B cell (primary cell): ENCODE results near the gene SH2D5.

Source experiments
- EZH2 ChIP-seq: IDR thresholded peaks from 2 replicates; pipeline ENCODE4 v1.6.1; 2012; ENCODE audit warnings: borderline replicate concordance, low read depth, mild to moderate bottlenecking, moderate library complexity, low read length; ENCODE audit not compliant: insufficient read depth, poor library complexity, severe bottlenecking
- TF ChIP-seq, protein P1 (sequence below): fragments of 200-600 bp; IDR thresholded peaks from one replicate; pipeline ENCODE4 v1.8.0; 2022; ENCODE audit warnings: antibody characterized with exemption, mild to moderate bottlenecking

DNA sequence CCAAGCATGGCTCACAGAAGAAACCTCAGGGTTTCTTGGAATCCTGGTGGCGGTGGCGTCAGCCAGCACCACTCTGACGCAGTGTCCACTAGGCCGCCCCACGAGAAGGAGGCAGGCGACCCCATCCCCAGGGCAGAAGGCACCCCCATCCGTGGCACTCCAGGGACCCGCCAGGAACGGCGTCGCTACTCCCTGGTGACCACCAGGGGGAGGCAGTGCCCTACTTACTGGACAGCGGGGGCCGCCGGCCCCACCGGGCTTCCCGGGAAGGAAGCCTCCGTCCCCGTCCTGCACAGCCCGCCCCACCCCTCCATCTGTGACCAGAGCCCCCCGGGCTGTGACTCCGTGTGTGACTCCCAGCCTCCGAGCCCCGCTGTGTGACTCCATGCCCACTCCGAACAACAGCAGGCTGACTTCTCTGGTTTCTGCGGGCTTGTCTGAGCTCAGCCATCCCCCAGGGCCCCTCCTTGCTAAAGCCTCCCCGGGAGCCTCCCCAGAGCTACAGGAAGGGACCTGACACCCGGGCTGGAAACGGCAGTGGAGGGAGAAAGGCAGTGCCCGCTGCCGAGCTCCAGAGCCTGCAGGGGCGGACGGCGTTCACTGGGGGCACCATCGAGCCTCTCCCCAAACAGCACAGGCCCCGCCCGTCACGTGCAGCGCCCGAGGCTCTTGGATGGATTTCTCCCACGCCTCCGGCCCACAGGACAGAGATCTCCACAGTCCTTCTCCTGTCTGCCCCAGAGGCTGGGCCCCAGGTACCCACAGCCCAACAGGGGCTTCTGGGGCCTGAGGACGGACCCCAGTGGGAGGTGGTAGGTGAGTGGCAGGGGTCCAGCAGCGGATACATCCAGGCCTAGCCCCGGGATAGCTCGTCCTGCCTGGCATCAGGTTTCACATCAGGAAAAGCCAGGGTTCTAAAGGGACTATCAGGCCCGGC is 35.8 kb downstream of the SH2D5 start:
- TF ChIP-seq, protein P1, sequence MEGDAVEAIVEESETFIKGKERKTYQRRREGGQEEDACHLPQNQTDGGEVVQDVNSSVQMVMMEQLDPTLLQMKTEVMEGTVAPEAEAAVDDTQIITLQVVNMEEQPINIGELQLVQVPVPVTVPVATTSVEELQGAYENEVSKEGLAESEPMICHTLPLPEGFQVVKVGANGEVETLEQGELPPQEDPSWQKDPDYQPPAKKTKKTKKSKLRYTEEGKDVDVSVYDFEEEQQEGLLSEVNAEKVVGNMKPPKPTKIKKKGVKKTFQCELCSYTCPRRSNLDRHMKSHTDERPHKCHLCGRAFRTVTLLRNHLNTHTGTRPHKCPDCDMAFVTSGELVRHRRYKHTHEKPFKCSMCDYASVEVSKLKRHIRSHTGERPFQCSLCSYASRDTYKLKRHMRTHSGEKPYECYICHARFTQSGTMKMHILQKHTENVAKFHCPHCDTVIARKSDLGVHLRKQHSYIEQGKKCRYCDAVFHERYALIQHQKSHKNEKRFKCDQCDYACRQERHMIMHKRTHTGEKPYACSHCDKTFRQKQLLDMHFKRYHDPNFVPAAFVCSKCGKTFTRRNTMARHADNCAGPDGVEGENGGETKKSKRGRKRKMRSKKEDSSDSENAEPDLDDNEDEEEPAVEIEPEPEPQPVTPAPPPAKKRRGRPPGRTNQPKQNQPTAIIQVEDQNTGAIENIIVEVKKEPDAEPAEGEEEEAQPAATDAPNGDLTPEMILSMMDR = peak; percentile 98
- no peak for TF ChIP-seq EZH2
